ENCODE results near the gene CST9.

- TF ChIP-seq CTCF (IDR thresholded peaks at IDR 0.05; ENCODE audit: low read depth, low read length), result no peak
- TF ChIP-seq EZH2phosphoT487 (IDR thresholded peaks at IDR 0.05; ENCODE audit: low read depth), result no peak
Measured at GRCh38 chr20:23595941-23596340, 9.8 kb downstream of the CST9 start.
